Stimulated activated CD8-positive, alpha-beta memory T cell treated with anti-CD3 and anti-CD28 coated beads, Interleukin-7, amount 100 ng/mL, for 48 hours (primary cell): ENCODE results near the gene HDAC10.
"Not testable (repeated sequence)": the region's sequence is repeated elsewhere in the genome, so short reads cannot be mapped to it uniquely, and the experiment has no call there.

ENCODE experiments used
- DNase-seq, 2 donors: peaks; one replicate each; pipeline ENCODE4 v3.0.0-alpha.2; 2020; ENCODE audit warnings: low read depth in 1 of 2; ENCODE audit errors: extremely low read depth in 1 of 2

HDAC10 gene

GRCh38 chr22:50205781-50206569, 45.1 kb downstream of the HDAC10 start:
- no peak for DNase-seq

- DNase-seq: not testable (repeated sequence)
These were observed 46.1 kb downstream of the HDAC10 start for GRCh38 chr22:50204998-50205397.

GRCh38 chr22:50204571-50204970, 46.5 kb downstream of the HDAC10 start:
- DNase-seq: no peak

- DNase-seq: no peak
These were observed 47.8 kb downstream of the HDAC10 start for GRCh38 chr22:50203288-50203687.

- no peak for DNase-seq
These were observed 48.9 kb downstream of the HDAC10 start for GRCh38 chr22:50202130-50202666.

GRCh38 chr22:50201191-50202129, 49.6 kb downstream of the HDAC10 start:
- no peak for DNase-seq

- DNase-seq: peak; percentile 85 to 87
These were observed 50.4 kb downstream of the HDAC10 start, which contains the start of gene SELENOO for GRCh38 chr22:50200461-50201190. Gene SELENOO, plus strand, starts transcription at chr22:50201011. Its CDS starts 26 bp downstream, at chr22:50201037.

GRCh38 chr22:50199829-50200460, 51.1 kb downstream of the HDAC10 start:
- no peak for DNase-seq

GRCh38 chr22:50199251-50199721, 51.8 kb downstream of the HDAC10 start:
- no peak for DNase-seq

- DNase-seq: no peak
These were observed 52.4 kb downstream of the HDAC10 start for GRCh38 chr22:50198624-50199017.

- no peak for DNase-seq
These were observed 53.0 kb downstream of the HDAC10 start for GRCh38 chr22:50197856-50198623.

- no peak for DNase-seq
These were observed 53.9 kb downstream of the HDAC10 start for GRCh38 chr22:50197000-50197800.

GRCh38 chr22:50196256-50196655, 54.8 kb downstream of the HDAC10 start:
- no peak for DNase-seq
